Astrocyte (in vitro differentiated cells and primary cell): Measurements from ENCODE around the gene TYMS.
A peak's percentile ranks its signal among the peaks of the same experiment; 100 is the strongest.

Experiments used
- EZH2 ChIP-seq: IDR thresholded peaks from 2 replicates; pipeline ENCODE4 v1.6.1; 2012; ENCODE audit warnings: mild to moderate bottlenecking, low read length, inconsistent platforms; ENCODE audit not compliant: insufficient read depth
- TF ChIP-seq, protein P1 (sequence below): IDR thresholded peaks from 2 replicates; pipeline ENCODE4 v1.5.1; 2011; ENCODE audit warnings: low read depth, mild to moderate bottlenecking, inconsistent platforms, low read length, moderate library complexity; ENCODE audit not compliant: insufficient read depth

- TF ChIP-seq, protein P1, sequence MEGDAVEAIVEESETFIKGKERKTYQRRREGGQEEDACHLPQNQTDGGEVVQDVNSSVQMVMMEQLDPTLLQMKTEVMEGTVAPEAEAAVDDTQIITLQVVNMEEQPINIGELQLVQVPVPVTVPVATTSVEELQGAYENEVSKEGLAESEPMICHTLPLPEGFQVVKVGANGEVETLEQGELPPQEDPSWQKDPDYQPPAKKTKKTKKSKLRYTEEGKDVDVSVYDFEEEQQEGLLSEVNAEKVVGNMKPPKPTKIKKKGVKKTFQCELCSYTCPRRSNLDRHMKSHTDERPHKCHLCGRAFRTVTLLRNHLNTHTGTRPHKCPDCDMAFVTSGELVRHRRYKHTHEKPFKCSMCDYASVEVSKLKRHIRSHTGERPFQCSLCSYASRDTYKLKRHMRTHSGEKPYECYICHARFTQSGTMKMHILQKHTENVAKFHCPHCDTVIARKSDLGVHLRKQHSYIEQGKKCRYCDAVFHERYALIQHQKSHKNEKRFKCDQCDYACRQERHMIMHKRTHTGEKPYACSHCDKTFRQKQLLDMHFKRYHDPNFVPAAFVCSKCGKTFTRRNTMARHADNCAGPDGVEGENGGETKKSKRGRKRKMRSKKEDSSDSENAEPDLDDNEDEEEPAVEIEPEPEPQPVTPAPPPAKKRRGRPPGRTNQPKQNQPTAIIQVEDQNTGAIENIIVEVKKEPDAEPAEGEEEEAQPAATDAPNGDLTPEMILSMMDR = peak; percentile 23
- no peak for TF ChIP-seq EZH2
Observed at GRCh38 chr18:629269-630150, 27.9 kb upstream of the TYMS start.
